HG02970 (cell line): Measurements from ENCODE around the gene PRR29.
"Not testable (repeated sequence)": the region's sequence is repeated elsewhere in the genome, so short reads cannot be mapped to it uniquely, and the experiment has no call there.

Source experiments
- ATAC-seq: cut with Tn5 transposase; IDR thresholded peaks from one replicate; pipeline ENCODE4 v1.9.1; 2021; ENCODE audit warnings: mild to moderate bottlenecking, moderate library complexity, moderate number of reproducible peaks; ENCODE audit not compliant: unreplicated experiment, low FRiP score

Gene PRR29

GRCh38 chr17:63973930-63974593, 24.1 kb upstream of the PRR29 start:
- no peak for ATAC-seq

GRCh38 chr17:63974594-63975192, 23.5 kb upstream of the PRR29 start:
- ATAC-seq, result no peak

GRCh38 chr17:63975541-63976092, 22.5 kb upstream of the PRR29 start:
- ATAC-seq, result no peak

GRCh38 chr17:63976702-63977101, 21.4 kb upstream of the PRR29 start:
- ATAC-seq, result no peak

- ATAC-seq, result no peak
Measured at GRCh38 chr17:63978272-63979200, 19.6 kb upstream of the PRR29 start.

- ATAC-seq, result not testable (repeated sequence)
Measured at GRCh38 chr17:63982641-63983040, 15.5 kb upstream of the PRR29 start.

GRCh38 chr17:63983320-63983719, 14.8 kb upstream of the PRR29 start:
- ATAC-seq, result no peak

- no peak for ATAC-seq
Measured at GRCh38 chr17:63984236-63984635, 13.9 kb upstream of the PRR29 start.

- ATAC-seq, result no peak
Measured at GRCh38 chr17:63984651-63985386, 13.3 kb upstream of the PRR29 start.

- ATAC-seq, result no peak
Measured at GRCh38 chr17:63985387-63986140, 12.6 kb upstream of the PRR29 start.

GRCh38 chr17:63986821-63987220, 11.3 kb upstream of the PRR29 start:
- no peak for ATAC-seq

GRCh38 chr17:63987221-63988126, 10.7 kb upstream of the PRR29 start:
- ATAC-seq, result no peak

GRCh38 chr17:63988127-63988478, 10.0 kb upstream of the PRR29 start:
- no peak for ATAC-seq

GRCh38 chr17:63988741-63989621, 9.2 kb upstream of the PRR29 start:
- no peak for ATAC-seq

- no peak for ATAC-seq
Measured at GRCh38 chr17:63989622-63990345, 8.4 kb upstream of the PRR29 start.

GRCh38 chr17:63991611-63992010, 6.5 kb upstream of the PRR29 start:
- ATAC-seq, result no peak

GRCh38 chr17:63993368-63993985, 4.7 kb upstream of the PRR29 start:
- no peak for ATAC-seq
